HUES6 (cell line): ENCODE results near the gene CACNB2.

Experiments
- H3K27ac ChIP-seq: 2 replicates; pipeline ENCODE4 v1.7.0; 2013; ENCODE audit warnings: low read depth, mild to moderate bottlenecking, low read length, inconsistent platforms
- H3K27me3 ChIP-seq: 2 replicates; pipeline ENCODE4 v1.6.1; 2013; ENCODE audit warnings: low read length; ENCODE audit not compliant: control insufficient read depth, insufficient read depth
- H3K36me3 ChIP-seq: 2 replicates; pipeline ENCODE4 v1.6.1; 2013; ENCODE audit warnings: low read length; ENCODE audit not compliant: control insufficient read depth, insufficient read depth
- H3K4me1 ChIP-seq: 2 replicates; pipeline ENCODE4 v1.6.1; 2013; ENCODE audit warnings: low read length; ENCODE audit not compliant: control insufficient read depth, insufficient read depth
- H3K4me3 ChIP-seq: 2 replicates; pipeline ENCODE4 v1.5.1; 2013; ENCODE audit warnings: low read depth, low read length
- H3K9ac ChIP-seq: one replicate; pipeline ENCODE4 v1.6.1; 2013; ENCODE audit warnings: mild to moderate bottlenecking, low read length
- H3K9me3 ChIP-seq: 2 replicates; pipeline ENCODE4 v1.6.1; 2013; ENCODE audit warnings: low read depth, low read length; ENCODE audit not compliant: control insufficient read depth, insufficient read depth

Gene CACNB2

DNA sequence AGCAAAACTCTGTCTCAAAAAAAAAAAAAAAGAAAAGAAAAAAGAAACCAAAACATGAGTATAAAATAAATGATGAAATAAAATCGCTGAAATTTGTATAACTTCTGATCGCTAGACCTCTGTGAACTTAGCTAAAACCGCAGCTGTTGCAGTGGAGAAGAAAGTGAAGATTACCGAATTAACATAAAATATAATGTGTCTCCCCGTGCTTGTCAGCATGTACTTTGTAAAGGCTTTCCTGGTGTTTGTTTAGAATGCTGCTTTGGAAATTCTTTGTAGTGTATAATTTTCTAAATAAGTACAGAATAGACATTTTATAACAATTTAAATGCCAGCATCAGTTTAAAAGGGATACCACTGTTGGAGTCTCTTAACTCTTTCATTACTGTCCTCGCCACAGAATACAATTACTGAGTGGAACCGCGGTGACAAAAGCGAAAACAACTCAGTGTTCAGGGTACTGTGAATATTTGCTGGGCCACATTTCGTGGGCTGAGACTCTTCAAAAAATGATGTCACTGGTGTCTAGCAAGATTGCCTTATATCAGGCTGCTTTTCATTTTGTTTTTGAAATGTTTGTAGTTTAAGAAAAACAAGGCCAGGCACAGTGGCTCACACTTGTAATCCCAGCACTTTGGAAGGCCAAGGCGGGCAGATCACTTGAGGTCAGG lies 343.4 kb downstream of the CACNB2 start:
- H3K27me3 ChIP-seq = no peaks in the 10 kb centered on the region
- H3K4me1 ChIP-seq = no peaks in the 10 kb centered on the region
- H3K36me3 ChIP-seq = no peaks in the 10 kb centered on the region
- no peak overlapping the region for H3K4me3 ChIP-seq
- H3K27ac ChIP-seq = no peak overlapping the region
- H3K9ac ChIP-seq = no peak overlapping the region
- H3K9me3 ChIP-seq = no peaks in the 10 kb centered on the region

DNA sequence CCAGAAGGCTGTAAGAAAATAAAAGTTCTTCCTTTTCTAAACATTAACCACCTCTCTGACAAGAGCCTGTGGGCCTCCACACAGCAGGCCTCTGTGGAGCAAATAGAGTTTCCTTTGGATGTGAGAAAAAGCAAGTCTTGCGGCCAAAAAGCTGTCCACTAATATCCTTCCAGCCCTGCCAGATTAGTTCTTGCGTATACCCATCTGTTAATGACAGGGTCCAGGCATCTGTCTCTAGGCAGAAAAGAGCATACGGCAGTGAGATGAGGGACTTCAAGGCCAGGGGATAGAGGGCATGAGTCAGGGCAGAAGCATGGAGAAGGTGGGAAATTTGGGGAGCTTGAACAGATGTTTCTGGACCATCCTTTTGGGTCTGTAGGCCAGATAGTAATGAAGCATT lies 346.2 kb downstream of the CACNB2 start:
- H3K9me3 ChIP-seq = no peaks in the 10 kb centered on the region
- H3K36me3 ChIP-seq = no peaks in the 10 kb centered on the region
- H3K4me3 ChIP-seq = no peak overlapping the region
- no peak overlapping the region for H3K27ac ChIP-seq
- H3K9ac ChIP-seq = no peak overlapping the region
- H3K4me1 ChIP-seq = no peaks in the 10 kb centered on the region
- no peaks in the 10 kb centered on the region for H3K27me3 ChIP-seq

DNA sequence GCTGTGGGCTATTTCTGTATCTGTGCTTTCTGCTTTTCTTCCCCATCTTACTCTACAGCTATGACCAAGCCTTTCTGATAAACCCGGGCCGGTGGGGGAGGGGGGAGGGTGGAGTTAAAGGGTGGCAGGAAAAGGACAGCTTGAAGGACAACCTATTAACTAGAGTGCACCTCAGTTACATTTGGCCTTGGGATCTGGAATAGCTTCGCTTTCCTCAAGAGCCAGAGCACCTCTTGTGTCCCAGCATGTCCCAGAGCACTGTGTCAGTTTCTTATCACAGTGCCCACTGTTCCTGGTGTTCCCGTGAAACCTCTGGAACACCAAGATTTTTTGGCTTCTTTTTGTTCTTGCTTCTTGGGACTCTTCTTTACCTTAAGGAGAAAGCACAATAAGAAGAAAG lies 350.5 kb downstream of the CACNB2 start:
- Histone ChIP-seq H3K4me1 (no peaks in the 10 kb centered on the region), H3K4me3 (no peak overlapping the region), H3K9me3 (no peaks in the 10 kb centered on the region), H3K36me3 (no peaks in the 10 kb centered on the region), H3K27ac (no peak overlapping the region), H3K27me3 (no peaks in the 10 kb centered on the region), H3K9ac (no peak overlapping the region)

DNA sequence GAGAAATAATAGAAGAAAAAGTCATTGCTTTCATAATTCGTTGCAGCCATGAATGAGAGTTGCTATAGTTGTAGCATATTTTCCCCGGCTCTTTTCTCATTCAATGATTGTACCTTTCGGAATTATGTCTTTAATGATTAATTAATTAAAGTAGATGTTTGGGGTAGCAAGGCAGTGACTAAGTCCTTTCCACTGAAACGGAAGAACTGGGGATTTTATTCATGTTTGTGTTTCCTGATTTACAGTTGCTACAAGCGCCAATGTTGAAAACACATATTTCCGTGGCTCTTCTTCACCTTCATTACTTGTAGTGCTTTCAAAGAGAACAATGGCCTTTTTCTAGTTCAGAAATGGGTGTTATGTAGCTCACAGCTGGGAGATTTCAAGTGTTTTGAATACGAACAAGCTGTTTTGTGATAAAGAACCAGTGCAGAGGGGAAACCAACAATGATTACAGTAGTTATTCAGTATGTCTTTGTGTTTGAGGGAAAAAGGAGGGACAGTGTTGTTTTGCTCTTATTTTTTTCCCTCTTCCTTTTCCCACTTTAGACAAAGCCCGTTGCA lies 357.7 kb downstream of the CACNB2 start:
- no peak overlapping the region for H3K4me3 ChIP-seq
- no peak overlapping the region for H3K9ac ChIP-seq
- no peaks in the 10 kb centered on the region for H3K36me3 ChIP-seq
- H3K9me3 ChIP-seq = no peaks in the 10 kb centered on the region
- peaks cover 11% of the 10 kb centered on the region; the same call in 1 of the 2 replicates for H3K4me1 ChIP-seq
- no peak overlapping the region for H3K27ac ChIP-seq
- H3K27me3 ChIP-seq = no peaks in the 10 kb centered on the region

DNA sequence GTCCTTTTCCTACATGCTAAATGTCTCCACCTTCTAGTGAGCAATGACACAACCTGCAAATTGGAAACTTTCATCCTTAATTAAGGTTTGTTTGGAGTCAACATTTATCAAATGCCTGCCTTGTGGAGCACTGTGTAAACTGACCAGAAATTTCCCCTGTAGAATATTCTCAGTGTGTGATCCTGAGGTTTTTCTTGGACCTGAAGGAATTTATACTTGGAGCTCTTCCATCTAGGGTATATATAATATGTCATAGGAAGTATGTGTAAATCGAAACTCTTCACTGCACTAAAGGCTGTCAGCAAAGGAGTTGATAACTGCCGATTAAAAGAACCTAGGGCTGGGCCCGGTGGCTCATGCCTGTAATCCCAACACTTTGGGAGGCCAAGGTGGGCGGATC lies 358.8 kb downstream of the CACNB2 start:
- H3K27me3 ChIP-seq = no peaks in the 10 kb centered on the region
- H3K27ac ChIP-seq = no peak overlapping the region

DNA sequence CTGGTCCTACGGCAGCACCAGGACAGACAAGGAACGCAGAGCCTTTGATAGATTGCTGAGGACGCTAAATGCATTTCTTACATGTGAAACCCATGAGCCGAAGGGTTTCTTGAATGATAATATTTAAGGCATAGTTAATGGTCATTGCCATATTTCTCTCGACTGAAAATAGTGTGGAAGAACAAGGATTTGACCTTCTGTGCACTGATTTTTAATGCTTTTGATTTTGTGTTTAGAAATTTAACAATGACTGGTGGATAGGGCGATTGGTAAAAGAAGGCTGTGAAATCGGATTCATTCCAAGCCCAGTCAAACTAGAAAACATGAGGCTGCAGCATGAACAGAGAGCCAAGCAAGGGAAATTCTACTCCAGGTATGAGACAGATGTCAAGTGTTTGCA lies 360.4 kb downstream of the CACNB2 start:
- Histone ChIP-seq H3K9ac (no peak overlapping the region), H3K36me3 (no peaks in the 10 kb centered on the region), H3K27ac (no peak overlapping the region), H3K4me3 (no peak overlapping the region), H3K27me3 (no peaks in the 10 kb centered on the region), H3K9me3 (no peaks in the 10 kb centered on the region), H3K4me1 (peaks cover 11% of the 10 kb centered on the region; the same call in 1 of the 2 replicates)

More for the DNA sequence above, 358.8 kb downstream of the CACNB2 start:
- Histone ChIP-seq H3K9ac (no peak overlapping the region), H3K4me1 (peaks cover 11% of the 10 kb centered on the region; the same call in 1 of the 2 replicates), H3K9me3 (no peaks in the 10 kb centered on the region), H3K36me3 (no peaks in the 10 kb centered on the region), H3K4me3 (no peak overlapping the region)

DNA sequence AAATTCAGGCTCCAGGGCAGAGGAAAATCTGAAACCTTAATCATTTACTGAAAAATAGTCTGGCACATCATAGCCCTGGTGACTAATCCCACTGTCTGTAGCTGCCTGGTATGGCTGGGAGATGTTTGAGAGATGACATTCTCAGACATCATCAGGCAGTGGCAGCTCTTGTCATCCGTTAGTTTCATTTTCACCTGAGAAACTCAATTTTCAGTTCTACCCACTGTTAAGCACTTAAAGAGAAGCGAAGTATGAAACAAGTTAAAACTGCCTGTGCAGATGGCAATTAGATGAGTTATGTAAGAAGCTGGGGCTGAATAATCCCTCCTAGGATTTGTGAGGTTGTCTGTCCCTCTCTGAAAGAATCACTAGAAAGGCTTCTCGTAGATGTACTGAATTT lies 361.0 kb downstream of the CACNB2 start:
- H3K4me3 ChIP-seq = no peak overlapping the region
- no peak overlapping the region for H3K9ac ChIP-seq
- no peak overlapping the region for H3K27ac ChIP-seq
- peaks cover 11% of the 10 kb centered on the region; the same call in 1 of the 2 replicates for H3K4me1 ChIP-seq
- no peaks in the 10 kb centered on the region for H3K27me3 ChIP-seq
- no peaks in the 10 kb centered on the region for H3K9me3 ChIP-seq
- H3K36me3 ChIP-seq = no peaks in the 10 kb centered on the region

DNA sequence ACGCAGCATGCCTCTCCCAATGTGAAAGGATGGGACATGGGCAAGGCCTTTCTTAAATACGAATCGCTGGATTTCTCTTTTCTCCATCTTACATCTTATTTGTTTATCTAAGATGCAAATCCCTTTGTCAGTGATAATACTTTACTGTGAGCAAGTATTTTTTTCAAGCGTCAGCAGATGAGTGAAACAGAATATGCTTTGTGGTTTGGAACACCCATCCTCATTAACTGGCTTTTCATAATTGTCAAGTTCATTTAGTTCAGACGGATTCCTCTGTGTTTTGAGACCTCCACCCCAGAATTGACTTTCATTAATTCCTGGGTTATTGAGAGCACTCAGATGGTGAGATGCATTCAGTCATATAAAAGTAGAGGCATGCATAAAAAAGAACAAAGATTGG lies 361.4 kb downstream of the CACNB2 start:
- no peak overlapping the region for H3K9ac ChIP-seq

DNA sequence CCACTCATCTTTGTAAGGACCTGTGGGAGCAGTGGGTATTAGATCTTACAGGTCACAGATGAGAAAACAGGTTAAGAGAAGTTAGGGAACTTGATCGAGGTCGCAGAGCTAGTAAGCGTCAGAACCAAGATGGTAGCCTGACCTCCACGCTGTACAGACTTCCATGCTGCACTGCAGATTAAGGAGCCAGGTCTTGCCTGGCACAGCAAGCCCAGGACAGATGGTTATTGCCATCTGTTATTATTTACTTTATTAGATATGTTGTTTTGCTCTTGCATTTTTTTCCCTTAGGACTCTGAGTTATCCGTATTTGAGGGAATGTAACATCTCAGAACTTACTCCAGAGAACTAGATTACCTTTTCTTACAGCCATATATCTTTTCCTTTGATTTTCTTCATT lies 363.9 kb downstream of the CACNB2 start:
- Histone ChIP-seq H3K36me3 (no peaks in the 10 kb centered on the region), H3K27ac (no peak overlapping the region), H3K27me3 (no peaks in the 10 kb centered on the region), H3K4me3 (no peak overlapping the region), H3K4me1 (no peaks in the 10 kb centered on the region), H3K9me3 (no peaks in the 10 kb centered on the region), H3K9ac (no peak overlapping the region)

More for the DNA sequence above, 361.4 kb downstream of the CACNB2 start:
- Histone ChIP-seq H3K27ac (no peak overlapping the region), H3K4me3 (no peak overlapping the region), H3K9me3 (no peaks in the 10 kb centered on the region), H3K27me3 (no peaks in the 10 kb centered on the region), H3K36me3 (no peaks in the 10 kb centered on the region), H3K4me1 (peaks cover 11% of the 10 kb centered on the region; the same call in 1 of the 2 replicates)

DNA sequence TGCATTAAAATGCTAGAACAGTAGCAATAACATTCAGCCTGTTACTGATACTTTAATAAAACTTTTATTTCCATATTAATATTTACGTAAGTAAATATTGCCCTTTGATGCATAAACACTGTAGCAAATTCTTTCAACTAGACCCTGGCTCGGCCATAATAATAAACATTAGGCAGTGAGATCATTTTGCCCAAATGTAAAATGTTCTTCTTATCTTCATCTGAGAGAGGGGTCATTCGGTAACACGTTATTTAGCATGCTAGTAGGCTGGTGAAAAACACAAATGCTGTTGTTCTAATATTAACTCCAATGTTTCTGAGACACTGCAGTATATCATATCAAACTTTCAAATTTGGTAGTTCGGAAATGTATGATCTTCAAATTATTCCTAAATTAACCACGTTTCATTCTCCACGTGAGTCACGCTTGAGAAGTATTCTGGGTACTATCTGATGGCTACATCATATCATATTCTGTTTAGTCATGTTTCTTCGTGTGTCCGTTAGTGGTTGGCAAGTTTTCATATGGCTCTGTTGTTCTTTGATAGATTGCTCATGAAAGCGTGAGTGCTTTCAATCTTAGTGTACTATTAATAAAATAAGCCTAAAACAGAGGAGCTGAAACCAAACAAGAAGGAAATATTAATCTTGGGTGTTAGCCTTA lies 365.4 kb downstream of the CACNB2 start:
- Histone ChIP-seq H3K36me3 (no peaks in the 10 kb centered on the region), H3K9me3 (no peaks in the 10 kb centered on the region), H3K27me3 (no peaks in the 10 kb centered on the region), H3K27ac (no peak overlapping the region), H3K4me3 (no peak overlapping the region), H3K9ac (no peak overlapping the region), H3K4me1 (no peaks in the 10 kb centered on the region)

DNA sequence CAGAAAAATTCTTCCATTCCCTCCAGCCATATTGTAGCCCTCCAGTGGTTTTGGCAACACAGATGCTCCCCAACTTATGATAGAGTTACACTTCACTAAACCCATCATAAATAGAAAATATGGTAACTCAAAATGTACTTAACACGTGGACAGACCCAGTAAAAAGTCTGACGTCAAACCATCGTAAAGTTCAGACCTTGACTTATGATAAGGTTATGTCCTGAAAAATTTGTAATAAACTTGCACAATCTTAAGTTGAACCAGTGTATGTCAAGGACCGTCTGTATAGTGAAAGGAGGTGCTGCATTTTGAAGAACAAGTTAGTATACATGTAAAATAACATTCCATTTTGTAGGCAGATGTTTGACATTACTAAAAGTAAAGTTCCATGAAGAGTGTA lies 368.4 kb downstream of the CACNB2 start:
- H3K27me3 ChIP-seq = no peaks in the 10 kb centered on the region

More for the DNA sequence above, 368.4 kb downstream of the CACNB2 start:
- Histone ChIP-seq H3K4me3 (no peak overlapping the region), H3K27ac (no peak overlapping the region), H3K9me3 (no peaks in the 10 kb centered on the region), H3K9ac (no peak overlapping the region), H3K36me3 (0 out of 2 replicates have a peak, but pooled peaks cover 3% of the 10 kb centered on the region), H3K4me1 (no peaks in the 10 kb centered on the region)
